ENCODE data around the gene SDR42E2. TPM values are rescaled to one million over a fixed set of nuclear protein-coding genes. Genes with fewer than 3 reads are reported as not detected.

SDR42E2 gene
- total and polyA plus RNA-seq, 2 donors (not counting 3 experiments of a cell fraction or from before 2014, with no cell fraction given) = 0.03 to 0.13 TPM

GRCh38 chr16:22165508-22166285, 3.4 kb downstream of the SDR42E2 start:
- Histone ChIP-seq H3K9ac (replicated peaks; ENCODE audit: extremely low read depth, insufficient read depth, low read length) (no peak overlapping the region), H4K20me1 (replicated peaks; ENCODE audit: control insufficient read depth, extremely low read depth, insufficient read depth, low read length) (no peaks in the 10 kb centered on the region), H3K36me3 (ENCODE audit: control insufficient read depth in 2 of 2, extremely low read depth in 1 of 2, insufficient read depth in 2 of 2, low read length in 2 of 2) (no peaks in the 10 kb centered on the region), H3K27ac (ENCODE audit: insufficient read depth, low read depth, low read length) (no peak overlapping the region), H3K4me2 (ENCODE audit: insufficient read depth, low read length) (no peak overlapping the region), H3K4me1 (ENCODE audit: control insufficient read depth, extremely low read depth, insufficient read depth, low read length) (no peaks in the 10 kb centered on the region), H3K9me3 (replicated peaks; ENCODE audit: control insufficient read depth, insufficient read depth, low read length) (no peaks in the 10 kb centered on the region), H3K27me3 (ENCODE audit: control insufficient read depth in 2 of 2, insufficient read depth in 2 of 2, low read length in 2 of 2) (peaks cover 9 to 24% of the 10 kb centered on the region in 2 experiments), H3K9me1 (replicated peaks; ENCODE audit: control insufficient read depth, extremely low read depth, insufficient read depth, low read length) (no peaks in the 10 kb centered on the region), H3K4me3 (replicated peaks in 1 of 3; ENCODE audit: insufficient read depth in 1 of 3, low read depth in 1 of 3, low read length in 3 of 3) (no peak overlapping the region), H2AFZ (ENCODE audit: low read depth, low read length) (no peak overlapping the region), H3K79me2 (ENCODE audit: control insufficient read depth, insufficient read depth, low read length) (no peaks in the 10 kb centered on the region)
- intact Hi-C loops (cut with micrococcal nuclease) (no loop called here), dilution Hi-C loops (cut with MboI; ENCODE audit: extremely low pct_ligation_motif_present, low sequenced_read_pairs) (no loop called here)
- no TSS peak for BruUV-seq (replicated peaks)
- ChIA-PET CTCF (interaction anchor here (1.4 kb wide), 1 partner anchor 23 kb away, joined by 3 read pairs; no protein-coding TSS in a partner anchor), POLR2A (no interaction called here)
- no peak for FAIRE-seq
- TF ChIP-seq, protein P1, sequence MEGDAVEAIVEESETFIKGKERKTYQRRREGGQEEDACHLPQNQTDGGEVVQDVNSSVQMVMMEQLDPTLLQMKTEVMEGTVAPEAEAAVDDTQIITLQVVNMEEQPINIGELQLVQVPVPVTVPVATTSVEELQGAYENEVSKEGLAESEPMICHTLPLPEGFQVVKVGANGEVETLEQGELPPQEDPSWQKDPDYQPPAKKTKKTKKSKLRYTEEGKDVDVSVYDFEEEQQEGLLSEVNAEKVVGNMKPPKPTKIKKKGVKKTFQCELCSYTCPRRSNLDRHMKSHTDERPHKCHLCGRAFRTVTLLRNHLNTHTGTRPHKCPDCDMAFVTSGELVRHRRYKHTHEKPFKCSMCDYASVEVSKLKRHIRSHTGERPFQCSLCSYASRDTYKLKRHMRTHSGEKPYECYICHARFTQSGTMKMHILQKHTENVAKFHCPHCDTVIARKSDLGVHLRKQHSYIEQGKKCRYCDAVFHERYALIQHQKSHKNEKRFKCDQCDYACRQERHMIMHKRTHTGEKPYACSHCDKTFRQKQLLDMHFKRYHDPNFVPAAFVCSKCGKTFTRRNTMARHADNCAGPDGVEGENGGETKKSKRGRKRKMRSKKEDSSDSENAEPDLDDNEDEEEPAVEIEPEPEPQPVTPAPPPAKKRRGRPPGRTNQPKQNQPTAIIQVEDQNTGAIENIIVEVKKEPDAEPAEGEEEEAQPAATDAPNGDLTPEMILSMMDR (IDR thresholded peaks at IDR 0.05; ENCODE audit: extremely low read depth in 1 of 2, insufficient read depth in 1 of 2, low read depth in 1 of 2, low read length in 2 of 2) = no peak
- TF ChIP-seq, protein P2, sequence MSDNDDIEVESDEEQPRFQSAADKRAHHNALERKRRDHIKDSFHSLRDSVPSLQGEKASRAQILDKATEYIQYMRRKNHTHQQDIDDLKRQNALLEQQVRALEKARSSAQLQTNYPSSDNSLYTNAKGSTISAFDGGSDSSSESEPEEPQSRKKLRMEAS (IDR thresholded peaks at IDR 0.05; ENCODE audit: insufficient read depth, insufficient read length) = no peak
- TF ChIP-seq POLR2A (IDR thresholded peaks at IDR 0.05; ENCODE audit: low read depth, low read length) = no peak
- TF ChIP-seq MYC (IDR thresholded peaks at IDR 0.05; ENCODE audit: low read depth, low read length) = no peak
- no peak for TF ChIP-seq EZH2 (IDR thresholded peaks at IDR 0.05; ENCODE audit: borderline replicate concordance, low read depth, low read length, severe bottlenecking)
- TF ChIP-seq GATA2 (IDR thresholded peaks at IDR 0.05; ENCODE audit: insufficient read depth, insufficient read length, low read depth, low read length) = no peak
- no peak for TF ChIP-seq FOS (IDR thresholded peaks at IDR 0.05; ENCODE audit: borderline replicate concordance, insufficient read depth, low read length)
- TF ChIP-seq POLR2AphosphoS5 (IDR thresholded peaks at IDR 0.05; ENCODE audit: insufficient read depth, low read depth, low read length) = no peak
- TF ChIP-seq JUN (IDR thresholded peaks at IDR 0.05; ENCODE audit: borderline replicate concordance, insufficient read depth, insufficient read length, low read depth) = no peak
- DNase-seq (ENCODE audit: low read depth, low spot score) = no peak
